HG03280 (cell line): ENCODE data around the gene TLR8.
"Not testable (repeated sequence)": the region's sequence is repeated elsewhere in the genome, so short reads cannot be mapped to it uniquely, and the experiment has no call there.

ENCODE experiments used
- ATAC-seq: cut with Tn5 transposase; IDR thresholded peaks from one replicate; pipeline ENCODE4 v1.9.1; 2021; ENCODE audit warnings: mild to moderate bottlenecking, moderate library complexity; ENCODE audit not compliant: unreplicated experiment

Gene TLR8

GRCh38 chrX:12896935-12897334 is 9.5 kb upstream of the TLR8 start:
- no peak for ATAC-seq

GRCh38 chrX:12898073-12898472 is 8.3 kb upstream of the TLR8 start:
- no peak for ATAC-seq

- no peak for ATAC-seq
Measured at GRCh38 chrX:12899506-12899905, 6.9 kb upstream of the TLR8 start.

GRCh38 chrX:12901486-12901885 is 4.9 kb upstream of the TLR8 start:
- ATAC-seq: no peak

GRCh38 chrX:12903646-12904045 is 2.8 kb upstream of the TLR8 start:
- ATAC-seq: no peak

- ATAC-seq: no peak
Measured at GRCh38 chrX:12910423-12911121, 4.2 kb downstream of the TLR8 start.

GRCh38 chrX:12911122-12911470 is 4.7 kb downstream of the TLR8 start:
- ATAC-seq: no peak

GRCh38 chrX:12912791-12913482 is 6.5 kb downstream of the TLR8 start:
- no peak for ATAC-seq

- no peak for ATAC-seq
Measured at GRCh38 chrX:12917753-12918152, 11.3 kb downstream of the TLR8 start.

GRCh38 chrX:12919051-12919450 is 12.6 kb downstream of the TLR8 start:
- no peak for ATAC-seq

GRCh38 chrX:12919620-12920019 is 13.2 kb downstream of the TLR8 start:
- ATAC-seq: no peak

GRCh38 chrX:12920990-12921389 is 14.6 kb downstream of the TLR8 start:
- no peak for ATAC-seq

GRCh38 chrX:12921886-12922598 is 15.6 kb downstream of the TLR8 start:
- no peak for ATAC-seq

- no peak for ATAC-seq
Measured at GRCh38 chrX:12922599-12922919, 16.1 kb downstream of the TLR8 start.

- ATAC-seq: no peak
Measured at GRCh38 chrX:12929701-12930100, 23.3 kb downstream of the TLR8 start.

- no peak for ATAC-seq
Measured at GRCh38 chrX:12930150-12930549, 23.7 kb downstream of the TLR8 start.

GRCh38 chrX:12932244-12932643 is 25.8 kb downstream of the TLR8 start:
- no peak for ATAC-seq

- ATAC-seq: no peak
Measured at GRCh38 chrX:12934850-12935249, 28.4 kb downstream of the TLR8 start.

GRCh38 chrX:12936947-12937346 is 30.5 kb downstream of the TLR8 start:
- no peak for ATAC-seq

- not testable (repeated sequence) for ATAC-seq
Measured at GRCh38 chrX:12940471-12940870, 34.1 kb downstream of the TLR8 start.

GRCh38 chrX:12943592-12943991 is 37.2 kb downstream of the TLR8 start:
- ATAC-seq: not testable (repeated sequence)

GRCh38 chrX:12944452-12944851 is 38.0 kb downstream of the TLR8 start:
- ATAC-seq: not testable (repeated sequence)
